ENCODE measurements around the gene ARHGAP18.

- TF ChIP-seq EZH2phosphoT487 (IDR thresholded peaks at IDR 0.05; ENCODE audit: insufficient read depth, low read depth): no peak
- TF ChIP-seq EZH2 (IDR thresholded peaks at IDR 0.05; ENCODE audit: insufficient read depth, poor library complexity, severe bottlenecking): no peak
Observed at GRCh38 chr6:129597023-129597713, 112.8 kb downstream of the ARHGAP18 start.
